H4 (cell line): ENCODE measurements around the gene PKP4. TPM values are rescaled to one million over a fixed set of nuclear protein-coding genes. Genes with fewer than 3 reads are reported as not detected.

Experiments
- DNase-seq: peaks from one replicate; pipeline ENCODE4 v3.0.0-alpha.2; 2015; ENCODE audit warnings: low spot score
- total RNA-seq: library from RNA; depleted of rRNA; stranded (reverse); fragments of >200 nt; shearing (Covaris generic); gene quantifications from 2 replicates; pipeline ENCODE4 v1.2.3, GENCODE V29; 2014

PKP4 gene
- total RNA-seq, 1 experiment from 2014 or later: 19.4 TPM

GRCh38 chr2:158586491-158586890 is 129.7 kb downstream of the PKP4 start:
- peak; percentile 39 for DNase-seq

- DNase-seq: no peak
Observed at GRCh38 chr2:158589303-158589702, 132.6 kb downstream of the PKP4 start.

GRCh38 chr2:158598862-158599517 is 142.2 kb downstream of the PKP4 start:
- no peak for DNase-seq

- DNase-seq: no peak
Observed at GRCh38 chr2:158599609-158600008, 142.9 kb downstream of the PKP4 start.

- DNase-seq: peak; percentile 77
Observed at GRCh38 chr2:158600155-158600802, 143.5 kb downstream of the PKP4 start.

- no peak for DNase-seq
Observed at GRCh38 chr2:158602027-158602426, 145.3 kb downstream of the PKP4 start.

- DNase-seq: no peak
Observed at GRCh38 chr2:158603205-158603604, 146.5 kb downstream of the PKP4 start.

- DNase-seq: no peak
Observed at GRCh38 chr2:158603986-158604385, 147.2 kb downstream of the PKP4 start.

GRCh38 chr2:158610059-158610458 is 153.3 kb downstream of the PKP4 start:
- no peak for DNase-seq

- no peak for DNase-seq
Observed at GRCh38 chr2:158616480-158617000, 159.8 kb downstream of the PKP4 start.

- no peak for DNase-seq
Observed at GRCh38 chr2:158618891-158619490, 162.2 kb downstream of the PKP4 start.

GRCh38 chr2:158619496-158619895 is 162.7 kb downstream of the PKP4 start:
- DNase-seq: peak; percentile 62

- no peak for DNase-seq
Observed at GRCh38 chr2:158620656-158621055, 163.9 kb downstream of the PKP4 start.

GRCh38 chr2:158624071-158624667 is 167.4 kb downstream of the PKP4 start:
- DNase-seq: no peak

GRCh38 chr2:158624961-158625360 is 168.2 kb downstream of the PKP4 start:
- DNase-seq: no peak

GRCh38 chr2:158629116-158629515 is 172.4 kb downstream of the PKP4 start:
- DNase-seq: no peak

GRCh38 chr2:158633261-158633660 is 176.5 kb downstream of the PKP4 start:
- no peak for DNase-seq

- no peak for DNase-seq
Observed at GRCh38 chr2:158634627-158635026, 177.9 kb downstream of the PKP4 start.

GRCh38 chr2:158635961-158636601 is 179.3 kb downstream of the PKP4 start:
- DNase-seq: no peak

GRCh38 chr2:158637357-158637756 is 180.6 kb downstream of the PKP4 start:
- no peak for DNase-seq

GRCh38 chr2:158644139-158644538 is 187.4 kb downstream of the PKP4 start:
- DNase-seq: peak; percentile 10

- no peak for DNase-seq
Observed at GRCh38 chr2:158645299-158645698, 188.5 kb downstream of the PKP4 start.
